Measurements from ENCODE around the gene SMIM11.

Gene SMIM11

DNA sequence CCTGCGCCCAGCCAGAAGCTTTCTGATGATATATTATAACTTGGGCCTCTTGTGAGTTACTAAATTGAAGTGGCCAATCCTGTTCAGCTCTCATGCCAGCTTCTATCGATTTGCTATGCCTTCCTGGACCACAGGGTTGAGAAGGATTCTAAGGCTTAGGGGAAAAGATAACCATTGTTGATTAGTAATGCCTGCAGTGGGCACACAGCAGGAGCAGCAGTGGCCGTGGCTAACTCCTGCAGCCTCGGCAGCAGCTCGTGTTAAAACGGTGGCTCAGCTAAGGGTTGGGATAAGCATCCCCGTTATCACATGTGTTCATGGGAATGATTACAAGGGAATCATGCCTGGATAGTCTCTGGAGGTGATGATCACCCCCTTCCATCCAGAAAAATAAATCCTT is 32.0 kb upstream of the SMIM11 start:
- Histone ChIP-seq H3K4me3 (ENCODE audit: low read depth, low read length) (no peak overlapping the region), H3K9me3 (ENCODE audit: severe bottlenecking) (peaks cover 7% of the 10 kb centered on the region), H3K36me3 (no peaks in the 10 kb centered on the region), H3K27me3 (ENCODE audit: insufficient read depth, low read depth, severe bottlenecking) (peaks cover 96% of the 10 kb centered on the region), H3K27ac (no peak overlapping the region)
- DNase-seq = no peak
- TF ChIP-seq, protein P1, sequence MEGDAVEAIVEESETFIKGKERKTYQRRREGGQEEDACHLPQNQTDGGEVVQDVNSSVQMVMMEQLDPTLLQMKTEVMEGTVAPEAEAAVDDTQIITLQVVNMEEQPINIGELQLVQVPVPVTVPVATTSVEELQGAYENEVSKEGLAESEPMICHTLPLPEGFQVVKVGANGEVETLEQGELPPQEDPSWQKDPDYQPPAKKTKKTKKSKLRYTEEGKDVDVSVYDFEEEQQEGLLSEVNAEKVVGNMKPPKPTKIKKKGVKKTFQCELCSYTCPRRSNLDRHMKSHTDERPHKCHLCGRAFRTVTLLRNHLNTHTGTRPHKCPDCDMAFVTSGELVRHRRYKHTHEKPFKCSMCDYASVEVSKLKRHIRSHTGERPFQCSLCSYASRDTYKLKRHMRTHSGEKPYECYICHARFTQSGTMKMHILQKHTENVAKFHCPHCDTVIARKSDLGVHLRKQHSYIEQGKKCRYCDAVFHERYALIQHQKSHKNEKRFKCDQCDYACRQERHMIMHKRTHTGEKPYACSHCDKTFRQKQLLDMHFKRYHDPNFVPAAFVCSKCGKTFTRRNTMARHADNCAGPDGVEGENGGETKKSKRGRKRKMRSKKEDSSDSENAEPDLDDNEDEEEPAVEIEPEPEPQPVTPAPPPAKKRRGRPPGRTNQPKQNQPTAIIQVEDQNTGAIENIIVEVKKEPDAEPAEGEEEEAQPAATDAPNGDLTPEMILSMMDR (IDR thresholded peaks at IDR 0.05; ENCODE audit: low read depth, low read length) = no peak

DNA sequence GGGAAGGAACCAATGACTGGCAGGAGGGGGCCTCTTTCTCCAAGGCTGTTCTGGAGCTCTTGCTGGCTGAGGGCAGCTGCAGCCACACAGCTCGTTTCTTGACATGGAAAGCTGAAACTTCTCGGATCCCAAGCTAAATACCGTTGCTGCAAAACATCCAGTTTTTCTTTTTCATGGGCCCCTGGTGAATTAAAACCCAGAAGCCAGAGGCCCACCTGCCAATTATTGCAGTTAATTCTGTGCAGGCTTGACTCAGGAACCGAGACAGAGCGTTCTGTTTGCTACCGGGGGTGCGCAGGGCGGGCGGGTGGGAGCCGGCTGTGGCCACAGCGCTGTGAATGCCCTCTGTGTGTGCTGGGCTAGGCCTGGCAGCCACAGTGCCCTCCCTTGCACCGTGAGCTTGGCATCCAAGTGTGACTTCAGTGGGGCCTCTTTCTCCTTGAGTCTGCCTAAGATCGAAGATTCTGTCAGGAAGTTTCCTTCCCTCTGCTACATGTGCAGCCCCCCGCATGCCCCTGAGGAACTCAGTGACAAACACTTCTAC is 31.4 kb upstream of the SMIM11 start:
- no peak for DNase-seq
- TF ChIP-seq, protein P1 (IDR thresholded peaks at IDR 0.05; ENCODE audit: low read depth, low read length) = no peak
- Histone ChIP-seq H3K4me3 (ENCODE audit: low read depth, low read length) (no peak overlapping the region), H3K27ac (no peak overlapping the region), H3K9me3 (ENCODE audit: severe bottlenecking) (peaks cover 7% of the 10 kb centered on the region), H3K36me3 (no peaks in the 10 kb centered on the region), H3K27me3 (ENCODE audit: insufficient read depth, low read depth, severe bottlenecking) (peaks cover 96% of the 10 kb centered on the region)

DNA sequence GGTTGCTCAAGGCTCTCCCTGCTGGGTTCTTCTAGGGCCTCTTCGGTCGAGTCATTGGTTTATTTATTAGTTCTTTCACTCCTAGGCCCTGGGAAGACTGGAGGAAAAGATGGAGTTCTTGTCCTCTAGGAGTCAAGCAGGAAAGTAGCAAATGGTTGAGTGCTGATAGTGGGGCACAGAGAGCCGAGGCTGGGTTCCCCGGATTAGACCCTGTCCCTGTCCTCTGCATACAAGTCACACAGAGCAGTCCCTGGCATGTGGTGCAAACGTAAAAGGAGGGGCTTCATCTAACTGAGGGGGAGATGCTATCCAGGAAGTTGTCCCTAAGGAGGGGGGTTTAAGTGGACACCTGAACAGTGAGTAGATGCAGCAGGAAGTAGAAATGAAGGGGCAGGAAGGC is 30.7 kb upstream of the SMIM11 start:
- TF ChIP-seq, protein P1 (IDR thresholded peaks at IDR 0.05; ENCODE audit: low read depth, low read length) = no peak
- H3K9me3 ChIP-seq (ENCODE audit: severe bottlenecking) = peaks cover 9% of the 10 kb centered on the region
- no peak overlapping the region for H3K27ac ChIP-seq
- H3K27me3 ChIP-seq (ENCODE audit: insufficient read depth, low read depth, severe bottlenecking) = peaks cover 96% of the 10 kb centered on the region
- no peak for DNase-seq
- H3K36me3 ChIP-seq = no peaks in the 10 kb centered on the region
- H3K4me3 ChIP-seq (ENCODE audit: low read depth, low read length) = no peak overlapping the region

DNA sequence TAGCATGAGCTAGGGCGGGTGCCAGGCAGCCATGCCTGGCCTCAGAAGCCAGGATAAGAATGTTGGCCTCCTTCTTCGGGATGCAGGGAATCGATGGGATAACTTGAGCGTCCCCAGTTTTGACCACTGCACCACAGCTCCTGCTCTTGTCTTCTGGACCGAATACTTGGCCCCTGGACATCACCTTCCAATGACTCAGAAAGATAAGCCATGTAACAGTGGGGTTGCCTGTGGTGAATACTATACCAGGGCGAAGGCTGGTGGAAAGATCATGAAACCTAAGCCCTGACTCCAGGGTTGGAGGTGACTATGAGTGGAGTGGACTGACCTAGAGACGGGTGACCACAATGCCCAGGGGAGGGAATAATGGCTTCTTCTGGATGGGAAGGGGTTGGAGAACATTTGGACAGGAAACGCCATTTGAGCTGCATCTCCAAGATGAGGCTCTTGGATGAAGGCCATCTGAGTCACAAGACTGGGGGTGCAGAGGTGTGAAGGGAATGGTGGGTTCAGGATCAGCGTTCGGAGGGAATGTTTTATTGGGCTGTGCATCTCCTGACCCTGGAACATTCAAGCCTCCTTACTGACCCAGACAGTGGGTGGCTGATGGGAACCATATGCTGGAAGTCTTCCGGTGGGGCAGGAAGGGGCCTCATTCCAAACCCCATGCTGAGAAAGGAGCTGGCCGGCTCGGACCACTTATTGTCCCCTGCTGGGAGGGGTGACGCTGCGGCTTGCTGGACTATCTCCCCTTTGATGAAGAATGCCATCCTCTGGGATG is 30.0 kb upstream of the SMIM11 start:
- Histone ChIP-seq H3K27me3 (ENCODE audit: insufficient read depth, low read depth, severe bottlenecking) (peaks cover 96% of the 10 kb centered on the region), H3K36me3 (no peaks in the 10 kb centered on the region), H3K4me3 (ENCODE audit: low read depth, low read length) (no peak overlapping the region), H3K27ac (no peak overlapping the region), H3K9me3 (ENCODE audit: severe bottlenecking) (peaks cover 9% of the 10 kb centered on the region)
- TF ChIP-seq, protein P1 (IDR thresholded peaks at IDR 0.05; ENCODE audit: low read depth, low read length) = no peak
- no peak for DNase-seq

DNA sequence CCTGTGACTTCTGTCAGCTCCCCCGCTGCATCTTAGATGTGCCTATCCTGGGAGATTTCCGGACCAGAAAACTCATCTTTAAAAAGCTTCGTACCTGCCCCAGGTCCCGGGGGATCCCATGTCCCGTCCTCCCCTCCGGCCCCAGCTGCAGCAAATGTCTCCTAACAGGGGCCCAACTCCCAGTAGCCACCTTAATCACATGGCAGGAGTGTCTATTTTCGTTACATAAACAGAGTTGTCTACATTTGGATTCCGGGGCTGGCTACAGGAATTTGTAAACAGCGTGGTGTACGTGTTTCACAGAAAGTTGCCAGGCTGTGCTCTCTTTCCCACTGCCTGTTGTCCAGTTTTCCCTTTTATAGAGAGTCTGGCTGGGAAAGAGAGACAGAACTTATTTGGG is 29.4 kb upstream of the SMIM11 start:
- Histone ChIP-seq H3K4me3 (ENCODE audit: low read depth, low read length) (no peak overlapping the region), H3K9me3 (ENCODE audit: severe bottlenecking) (peaks cover 9% of the 10 kb centered on the region), H3K36me3 (no peaks in the 10 kb centered on the region), H3K27me3 (ENCODE audit: insufficient read depth, low read depth, severe bottlenecking) (peaks cover 96% of the 10 kb centered on the region), H3K27ac (no peak overlapping the region)
- TF ChIP-seq, protein P1 (IDR thresholded peaks at IDR 0.05; ENCODE audit: low read depth, low read length) = no peak
- no peak for DNase-seq
